GM20000 (cell line): Measurements from ENCODE around the gene KHDRBS2.
"Not testable (repeated sequence)": the region's sequence is repeated elsewhere in the genome, so short reads cannot be mapped to it uniquely, and the experiment has no call there.

Source experiments
- DNase-seq: peaks from one replicate; pipeline ENCODE4 v3.0.0; 2012; ENCODE audit warnings: low spot score
- CTCF ChIP-seq: IDR thresholded peaks from 2 replicates; pipeline ENCODE4 v1.5.1; 2012; ENCODE audit warnings: mild to moderate bottlenecking, control low read depth; ENCODE audit errors: extremely low read depth, missing control alignments

The KHDRBS2 gene

GRCh38 chr6:61833176-61833755 is 452.8 kb downstream of the KHDRBS2 start:
- no peak for DNase-seq
- no peak for TF ChIP-seq CTCF

DNA sequence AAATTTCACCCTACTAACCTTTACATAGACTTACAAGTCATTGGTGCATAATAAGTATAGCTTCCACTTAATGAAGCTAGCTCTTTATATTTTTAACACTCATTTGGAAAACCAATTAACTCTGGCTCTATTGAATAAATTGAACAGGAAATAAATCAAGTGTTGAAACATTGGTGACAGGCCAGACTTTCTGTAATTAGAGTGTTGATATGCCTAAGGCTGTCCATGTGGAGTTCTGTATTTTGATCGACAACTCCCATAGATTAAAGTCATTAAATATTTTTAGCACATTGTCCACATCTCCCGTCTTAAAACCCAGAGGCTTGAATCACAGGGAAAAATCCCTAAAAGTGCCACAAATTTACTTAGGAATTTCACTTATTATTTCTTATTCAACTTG is 468.3 kb downstream of the KHDRBS2 start:
- TF ChIP-seq CTCF = no peak
- no peak for DNase-seq

DNA sequence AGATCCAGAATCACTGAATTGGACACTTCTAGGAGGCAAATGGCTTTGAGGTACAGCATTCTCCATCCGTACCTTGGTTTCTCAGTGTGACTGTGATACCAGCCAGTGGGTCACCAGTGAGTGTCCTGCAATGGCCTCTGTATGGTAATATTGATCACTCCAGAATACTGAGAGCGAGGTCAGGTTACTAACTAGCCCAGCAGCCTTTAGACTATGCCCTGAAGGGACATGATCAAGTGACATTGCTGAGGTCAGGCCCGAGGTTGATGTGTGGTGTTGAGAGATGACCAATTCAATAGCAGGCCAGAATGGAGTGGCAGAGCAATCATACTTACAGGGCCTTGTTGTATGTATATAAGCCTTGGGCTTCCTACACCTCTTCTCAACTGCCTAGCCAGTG is 476.0 kb downstream of the KHDRBS2 start:
- no peak for DNase-seq
- TF ChIP-seq CTCF = no peak

DNA sequence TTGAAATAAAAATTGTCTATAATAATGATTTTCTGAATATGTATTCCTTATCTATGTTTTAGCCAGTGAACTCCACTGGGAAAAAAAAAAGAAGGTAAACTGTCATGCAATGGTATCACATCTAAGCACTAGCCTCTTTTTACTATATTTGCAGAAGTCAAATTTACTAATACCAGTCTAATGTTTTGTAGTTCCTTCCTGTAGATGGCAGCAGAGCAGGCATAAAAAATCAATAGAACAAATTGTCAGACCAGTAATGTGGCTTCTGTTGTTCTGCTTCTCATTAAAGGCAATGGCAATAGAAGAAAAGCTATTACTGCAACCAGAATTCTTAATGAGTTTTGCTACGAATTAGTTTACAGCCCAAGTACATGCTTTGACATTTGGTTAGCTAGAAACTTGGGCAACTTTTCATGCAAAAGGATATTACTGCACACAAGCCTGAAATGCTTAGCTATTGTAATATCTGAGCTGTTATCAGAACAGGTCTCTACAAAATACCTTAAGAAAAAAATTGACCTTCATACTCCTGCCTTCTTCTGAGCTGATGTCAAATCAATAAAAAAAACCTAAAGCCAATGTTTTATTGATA is 476.9 kb downstream of the KHDRBS2 start:
- peak; percentile 6 for DNase-seq
- TF ChIP-seq CTCF = no peak

DNA sequence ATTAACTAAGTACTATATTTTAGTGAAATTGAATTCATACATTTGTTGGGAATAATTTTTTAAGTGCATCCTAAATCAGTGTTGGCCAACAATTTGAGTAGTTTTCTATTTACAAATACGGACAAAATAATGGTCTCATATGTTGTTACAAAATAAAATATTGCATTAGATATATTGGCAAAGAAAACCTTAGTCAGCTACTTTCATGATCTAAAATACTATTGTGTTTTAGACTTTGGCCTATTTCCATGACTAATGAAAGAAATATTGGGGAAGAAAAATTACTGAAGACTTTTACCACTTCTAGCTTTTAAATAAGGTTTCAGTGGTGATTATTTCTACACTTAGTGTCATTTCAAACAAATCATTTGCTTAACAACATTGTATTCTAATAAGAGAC is 498.0 kb downstream of the KHDRBS2 start:
- DNase-seq = no peak
- TF ChIP-seq CTCF = no peak

GRCh38 chr6:61769446-61769845 is 516.6 kb downstream of the KHDRBS2 start:
- not testable (repeated sequence) for DNase-seq

DNA sequence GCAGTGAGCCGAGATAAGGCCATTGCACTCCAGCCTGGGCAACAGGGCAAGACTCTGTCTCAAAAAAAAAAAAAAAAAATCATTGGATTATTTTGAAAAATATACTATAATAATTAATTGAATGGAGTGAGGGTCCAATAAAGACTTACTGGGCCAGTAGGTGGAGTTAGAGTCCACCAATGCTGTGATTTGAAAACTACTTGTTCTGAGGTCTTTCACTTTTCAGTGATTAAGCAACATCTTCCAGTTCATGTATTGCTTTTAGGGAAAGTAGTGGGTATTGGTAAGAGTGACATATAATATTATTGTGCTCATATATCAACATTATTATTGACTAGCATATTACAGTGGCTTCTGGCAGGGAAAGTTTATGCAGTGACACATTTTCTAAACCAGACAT is 530.3 kb downstream of the KHDRBS2 start:
- TF ChIP-seq CTCF = no peak
- no peak for DNase-seq

GRCh38 chr6:61751986-61752385 is 534.0 kb downstream of the KHDRBS2 start:
- TF ChIP-seq CTCF = no peak
- no peak for DNase-seq
